K562 (cell line): ENCODE measurements around the gene SFPQ. TPM values are rescaled to one million over a fixed set of nuclear protein-coding genes. Genes with fewer than 3 reads are reported as not detected.

ENCODE experiments used
- ARNT ChIP-seq, 2 experiments: fragments of 450-650 bp; IDR thresholded peaks; 2 replicates each; pipeline ENCODE4 v1.6.1; 2016; ENCODE audit warnings: mild to moderate bottlenecking in 1 of 2
- ATF6 ChIP-seq: sonication (generic); formaldehyde crosslinking; IDR thresholded peaks from 2 replicates; pipeline ENCODE4 v1.4.0; 2020; ENCODE audit warnings: mild to moderate bottlenecking, missing genetic modification reagents
- BRD4 ChIP-seq: fragments of 200-600 bp; sonication (generic); IDR thresholded peaks from 2 replicates; pipeline ENCODE4 v1.6.1; 2017; ENCODE audit warnings: inconsistent platforms
- CCAR2 ChIP-seq: fragments of 200-400 bp; formaldehyde crosslinking; IDR thresholded peaks from 2 replicates; pipeline ENCODE4 v1.6.1; 2017; ENCODE audit warnings: mild to moderate bottlenecking, low read depth, low read length
- CXXC5 ChIP-seq: fragments of 250-450 bp; sonication (Bioruptor Pico); IDR thresholded peaks from 2 replicates; pipeline ENCODE4 v1.8.0; 2022; ENCODE audit warnings: inconsistent platforms, mild to moderate bottlenecking, moderate library complexity
- DMBX1 ChIP-seq: fragments of 250-450 bp; sonication (Bioruptor Pico); IDR thresholded peaks from 2 replicates; pipeline ENCODE4 v1.8.0; 2022; ENCODE audit warnings: inconsistent platforms, mild to moderate bottlenecking, moderate library complexity, borderline replicate concordance
- FOXM1 ChIP-seq, 2 experiments: fragments of 450-650 bp in 1 of 2; sonication (generic) in 1 of 2; formaldehyde crosslinking in 1 of 2; IDR thresholded peaks; 2 replicates each; pipeline versions ENCODE4 v1.6.1 to v1.9.0; 2017 to 2022; ENCODE audit warnings: low read depth in 2 of 2, mild to moderate bottlenecking in 2 of 2, missing genetic modification reagents in 1 of 2, moderate library complexity in 1 of 2
- KAT8 ChIP-seq: fragments of 450-650 bp; IDR thresholded peaks from 2 replicates; pipeline ENCODE4 v1.6.1; 2016; ENCODE audit warnings: low read depth, mild to moderate bottlenecking
- KLF1 ChIP-seq: fragments of 450-650 bp; IDR thresholded peaks from 2 replicates; pipeline ENCODE4 v1.6.1; 2016; ENCODE audit warnings: missing genetic modification characterization, missing compliant biosample characterization
- MEF2A ChIP-seq: IDR thresholded peaks from 2 replicates; pipeline ENCODE4 v1.6.1; 2011; ENCODE audit warnings: low read depth, mild to moderate bottlenecking, low read length, moderate library complexity; ENCODE audit not compliant: control insufficient read depth
- NR2F6 ChIP-seq: fragments of 450-650 bp; formaldehyde crosslinking; IDR thresholded peaks from 2 replicates; pipeline ENCODE4 v1.4.0; 2020; ENCODE audit warnings: mild to moderate bottlenecking
- RBM34 ChIP-seq: fragments of 200-400 bp; formaldehyde crosslinking; IDR thresholded peaks from 2 replicates; pipeline ENCODE4 v1.6.1; 2018; ENCODE audit warnings: low read length, borderline replicate concordance; ENCODE audit not compliant: insufficient read depth
- RCOR1 ChIP-seq, 2 experiments: IDR thresholded peaks; 2 replicates each; pipeline ENCODE4 v1.6.1; 2012; ENCODE audit warnings: low read depth in 2 of 2, low read length in 2 of 2, borderline replicate concordance in 1 of 2, improper control_type of control experiment in 1 of 2
- RNF2 ChIP-seq: sonication (generic); IDR thresholded peaks from 2 replicates; pipeline ENCODE4 v1.6.1; 2016
- RNF219 ChIP-seq: fragments of 250-450 bp; sonication (Bioruptor Pico); IDR thresholded peaks from 2 replicates; pipeline ENCODE4 v1.5.0; 2022; ENCODE audit warnings: mild to moderate bottlenecking
- SIN3A ChIP-seq, 2 experiments: fragments of 150-350 bp in 1 of 2; IDR thresholded peaks; 2 replicates each; pipeline ENCODE4 v1.6.1; 2011 to 2016; ENCODE audit warnings: borderline replicate concordance in 2 of 2, low read depth in 2 of 2, low read length in 2 of 2, mild to moderate bottlenecking in 2 of 2, moderate library complexity in 2 of 2; ENCODE audit not compliant: control insufficient read depth in 1 of 2
- TGIF2 ChIP-seq: sonication (generic); formaldehyde crosslinking; IDR thresholded peaks from 2 replicates; pipeline ENCODE4 v1.8.1; 2022; ENCODE audit warnings: mild to moderate bottlenecking, missing genetic modification reagents, moderate library complexity
- UBTF ChIP-seq, 2 experiments: IDR thresholded peaks; 2 replicates each; pipeline ENCODE4 v1.6.1; 2012; ENCODE audit warnings: improper control_type of control experiment in 2 of 2, low read depth in 2 of 2, low read length in 2 of 2, borderline replicate concordance in 1 of 2
- ZFP30 ChIP-seq: fragments of 250-450 bp; sonication (Bioruptor Pico); IDR thresholded peaks from 2 replicates; pipeline ENCODE4 v1.8.0; 2022; ENCODE audit warnings: moderate library complexity, mild to moderate bottlenecking, inconsistent platforms, borderline replicate concordance
- ZNF217 ChIP-seq: sonication (generic); formaldehyde crosslinking; IDR thresholded peaks from 2 replicates; pipeline ENCODE4 v1.8.0; 2022; ENCODE audit warnings: mild to moderate bottlenecking, missing genetic modification reagents
- polyA plus RNA-seq, 8 experiments: library from polyadenylated mRNA; depleted of rRNA in 4 of 8; stranded (reverse) in 5 of 8; unstranded in 3 of 8; fragments of >200 nt; fragmentation: Nextera tagmentation in 2 of 8; fragmentation: Illumina TruSeq in 1 of 8; extraction: Ambion mirVana in 2 of 8; extraction: Trizol in 1 of 8; gene quantifications; 2 replicates each; pipeline versions ENCODE4 v1.2.1 to v1.2.3, GENCODE V29; 2011 to 2014; ENCODE audit warnings: inconsistent platforms in 1 of 8, missing spikeins in 1 of 8
- total RNA-seq, 7 experiments: library from RNA; depleted of rRNA in 6 of 7; stranded (reverse); fragments of >200 nt in 6 of 7; fragmentation: Illumina TruSeq in 2 of 7; extraction: Trizol in 2 of 7; gene quantifications; 2 replicates each; pipeline versions ENCODE4 v1.2.1 to v1.2.3, GENCODE V29; 2011 to 2021; ENCODE audit warnings: low replicate concordance in 1 of 7

SFPQ gene
- total and polyA plus RNA-seq, 9 of the 15 experiments (the other 6 are each of a cell fraction or from before 2014, with no cell fraction given) = 69.7 to 562 (median 399) TPM

- TF ChIP-seq RNF219 (CRISPR knock-in tag) (no peak), BRD4 (peak; percentile 86), UBTF (IDR thresholded peaks at IDR 0.05; ENCODE audit: borderline replicate concordance in 1 of 2, low read depth in 2 of 2, low read length in 2 of 2) (no peak), CCAR2 (no peak), KLF1 (tag) (no peak), ATF6 (no peak), TGIF2 (no peak; the same call in 1 of the 2 replicates), NR2F6 (CRISPR knock-in tag) (no peak), CXXC5 (peak; percentile 84), ARNT (IDR thresholded peaks at IDR 0.05) (no peak), RNF2 (no peak), FOXM1 (IDR thresholded peaks at IDR 0.05; ENCODE audit: low read depth) (no peak), FOXM1 (CRISPR knock-in tag; IDR thresholded peaks at IDR 0.05; ENCODE audit: low read depth) (no peak; the same call in 1 of the 2 replicates), ZNF217 (CRISPR knock-in tag) (no peak), ZFP30 (CRISPR knock-in tag) (no peak), RBM34 (0 out of 2 replicates have a peak, but pooled peaks have one; percentile 19), MEF2A (no peak), KAT8 (peak; percentile 61; the same call in 1 of the 2 replicates), RCOR1 (IDR thresholded peaks at IDR 0.05; ENCODE audit: borderline replicate concordance in 1 of 2, low read depth in 2 of 2, low read length in 2 of 2) (no peak), DMBX1 (CRISPR knock-in tag) (no peak; the same call in 1 of the 2 replicates), SIN3A (IDR thresholded peaks at IDR 0.05; ENCODE audit: borderline replicate concordance in 2 of 2, control insufficient read depth in 1 of 2, low read depth in 2 of 2, low read length in 2 of 2) (peak; percentile 51 to 94; a peak in 3 of 4 replicates)
Observed at GRCh38 chr1:35192056-35192852, 691 bp downstream of the SFPQ start (continued).
